Stimulated activated CD4-positive, alpha-beta T cell treated with anti-CD3 and anti-CD28 coated beads, Interleukin-15, amount 100 ng/mL, for 1 hour (primary cell): Measurements from ENCODE around the gene AKR1D1.
A peak's percentile ranks its signal among the peaks of the same experiment; 100 is the strongest.
"Not testable (repeated sequence)": the region's sequence is repeated elsewhere in the genome, so short reads cannot be mapped to it uniquely, and the experiment has no call there.

Experiments used
- DNase-seq, 2 donors: peaks; one replicate each; pipeline ENCODE4 v3.0.0-alpha.2; 2020; ENCODE audit warnings: low read depth in 1 of 2, low spot score in 1 of 2

The AKR1D1 gene

DNA sequence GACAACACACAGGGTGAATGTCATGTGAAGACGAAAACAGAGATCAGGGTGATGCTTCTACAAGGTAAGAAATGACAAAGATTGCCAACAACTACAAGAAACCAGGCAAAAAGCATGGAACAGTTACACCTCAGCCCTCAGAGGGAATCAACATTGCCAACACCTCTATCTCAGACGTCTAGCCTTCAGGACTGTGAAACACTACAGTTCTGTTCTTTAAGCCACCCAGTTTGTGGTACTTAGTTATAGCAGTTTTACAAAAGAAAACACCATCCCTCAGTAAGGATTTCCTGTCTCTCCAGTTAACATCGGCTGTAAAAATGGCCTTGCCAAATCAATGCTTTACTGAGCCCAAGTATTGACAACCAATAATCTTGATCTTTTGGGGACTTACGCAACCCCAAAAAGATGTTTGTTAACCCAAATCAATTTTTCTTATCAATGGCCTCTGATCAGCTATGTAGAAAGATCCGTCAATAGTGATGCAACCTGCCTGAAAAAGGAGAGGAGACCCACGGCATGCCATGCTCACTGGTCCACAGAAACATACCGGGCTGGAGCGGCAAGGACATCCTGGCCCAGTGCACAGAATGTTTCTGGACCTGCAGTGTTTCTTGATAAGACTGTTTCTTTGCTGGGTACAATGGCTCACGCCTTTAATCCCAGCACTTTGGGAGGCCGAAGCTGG is 44.0 kb downstream of the AKR1D1 start:
- DNase-seq, result no peak

DNA sequence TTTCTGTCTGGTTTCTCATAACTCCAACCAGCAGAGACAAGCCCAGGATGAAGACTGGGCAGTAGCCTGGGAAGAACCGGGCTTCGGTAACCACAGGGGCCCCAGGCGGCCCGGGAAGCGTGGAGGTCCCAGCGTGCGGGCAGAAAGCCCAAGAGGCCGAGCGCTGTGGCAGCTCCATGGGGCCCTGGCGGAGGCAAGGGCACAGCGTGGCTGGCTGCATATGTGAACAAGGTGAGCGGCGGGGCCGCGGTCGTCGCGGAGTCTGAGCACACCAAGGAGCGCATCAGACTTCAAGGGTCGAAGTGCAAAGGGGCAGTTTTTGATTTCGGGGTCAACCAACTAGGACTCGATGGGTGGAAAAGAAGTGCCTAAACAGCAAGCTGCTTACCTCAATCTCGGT is 45.9 kb downstream of the AKR1D1 start:
- no peak for DNase-seq

- DNase-seq, result no peak
Measured at GRCh38 chr7:138125119-138125518, 48.9 kb downstream of the AKR1D1 start.

DNA sequence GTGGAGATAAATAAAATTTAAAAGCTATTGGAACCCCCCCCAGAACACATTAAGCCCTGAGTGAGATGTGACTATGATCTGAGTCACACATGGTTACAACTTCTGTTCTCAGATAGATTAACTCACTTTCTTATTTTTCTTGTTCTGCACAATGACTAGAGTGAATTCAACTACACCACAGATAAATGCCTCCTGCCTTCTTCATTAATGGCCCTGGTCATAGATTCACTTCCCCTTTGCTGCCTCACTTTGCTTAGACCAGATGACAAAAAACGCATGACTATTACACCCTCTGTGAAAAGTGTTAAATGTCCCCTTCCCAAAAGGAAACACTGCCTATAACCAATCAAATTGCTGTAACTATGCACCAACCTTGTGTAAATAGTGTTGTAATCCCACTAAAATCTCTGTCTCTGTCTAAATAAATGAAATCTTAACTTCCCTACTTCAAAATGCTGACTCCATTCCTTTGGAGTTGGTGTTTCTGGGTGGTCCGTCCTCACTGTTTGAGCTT is 49.4 kb downstream of the AKR1D1 start:
- no peak for DNase-seq

GRCh38 chr7:138126928-138127327 is 50.7 kb downstream of the AKR1D1 start:
- DNase-seq, result no peak

DNA sequence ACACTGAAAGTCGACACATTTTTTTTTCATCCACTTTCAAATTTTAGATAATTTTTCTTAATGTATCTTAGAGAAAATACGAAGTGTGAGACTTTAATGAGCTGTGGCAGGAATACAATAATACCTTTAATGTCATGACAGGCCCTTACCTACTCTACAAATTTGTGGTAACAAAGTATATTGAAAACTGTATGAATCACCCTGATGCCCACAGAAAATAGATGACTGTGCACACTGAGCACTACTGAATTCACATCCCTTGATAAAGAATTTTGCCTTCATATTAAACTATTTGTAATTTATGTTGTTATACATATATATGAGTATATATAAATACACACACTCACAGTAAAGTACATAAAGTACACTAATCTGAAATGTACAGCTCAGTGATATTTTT is 51.7 kb downstream of the AKR1D1 start:
- no peak for DNase-seq

DNA sequence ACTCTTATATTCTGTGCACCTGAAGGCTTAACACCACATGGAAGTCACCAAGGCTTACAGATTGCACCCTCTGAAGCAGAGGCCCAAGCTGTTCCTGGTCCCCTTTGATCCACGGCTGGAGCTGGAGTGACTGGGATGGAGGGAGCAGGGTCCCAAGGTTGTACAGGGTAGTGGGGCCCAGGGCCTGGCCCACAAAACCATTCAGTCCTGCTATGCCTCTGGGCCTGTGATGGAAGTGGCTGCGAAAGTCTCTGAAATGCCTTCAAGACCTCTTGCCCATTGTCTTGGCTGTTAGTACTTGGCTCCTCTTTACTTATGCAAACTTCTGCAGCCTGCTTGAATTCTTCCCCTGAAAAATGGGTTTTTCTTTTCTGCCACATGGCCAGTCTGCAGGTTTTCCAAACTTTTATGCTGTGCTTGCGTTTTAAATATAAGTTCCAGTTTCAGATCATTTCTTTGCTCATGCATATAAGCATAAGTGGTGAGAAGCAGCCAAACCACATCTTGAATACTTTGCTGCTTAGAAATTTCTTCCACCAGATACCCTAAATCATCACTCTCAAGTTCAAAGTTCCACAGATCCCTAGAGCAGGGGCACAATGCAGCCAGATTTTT is 53.4 kb downstream of the AKR1D1 start:
- DNase-seq, result no peak

DNA sequence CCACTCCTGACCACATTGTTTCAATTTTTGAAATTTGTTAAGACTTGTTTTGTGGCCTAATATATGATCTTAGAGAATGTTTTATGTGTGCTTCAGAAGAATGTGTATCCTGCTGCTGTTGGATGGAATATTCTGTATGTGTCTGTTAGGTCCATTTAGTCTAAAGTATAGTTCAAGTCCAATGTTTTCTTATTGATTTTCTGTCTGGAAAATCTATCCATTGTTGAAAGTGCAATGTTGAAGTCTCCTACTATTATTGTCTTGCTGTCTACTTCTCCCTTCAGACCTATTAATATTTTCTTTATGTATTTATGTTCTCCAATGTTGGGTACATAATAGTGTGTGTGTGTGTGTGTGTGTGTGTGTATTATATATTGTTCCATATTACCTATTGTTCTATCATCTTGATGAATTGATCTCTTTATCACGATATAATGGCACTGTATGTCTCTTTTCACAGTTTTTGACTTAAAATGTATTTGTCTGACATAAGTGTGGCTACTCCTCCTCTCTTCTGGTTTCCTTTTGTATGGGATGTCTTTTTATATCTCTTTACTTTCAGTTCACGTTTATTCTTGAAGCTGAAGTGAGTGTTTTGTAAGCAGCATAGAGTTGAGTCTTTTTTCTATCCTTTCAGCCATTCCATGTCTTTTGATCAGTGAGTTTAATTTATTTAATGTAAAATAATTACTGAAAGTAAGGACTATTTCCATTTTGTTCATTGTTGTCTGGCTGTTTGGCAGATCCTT is 61.3 kb downstream of the AKR1D1 start:
- no peak for DNase-seq

DNA sequence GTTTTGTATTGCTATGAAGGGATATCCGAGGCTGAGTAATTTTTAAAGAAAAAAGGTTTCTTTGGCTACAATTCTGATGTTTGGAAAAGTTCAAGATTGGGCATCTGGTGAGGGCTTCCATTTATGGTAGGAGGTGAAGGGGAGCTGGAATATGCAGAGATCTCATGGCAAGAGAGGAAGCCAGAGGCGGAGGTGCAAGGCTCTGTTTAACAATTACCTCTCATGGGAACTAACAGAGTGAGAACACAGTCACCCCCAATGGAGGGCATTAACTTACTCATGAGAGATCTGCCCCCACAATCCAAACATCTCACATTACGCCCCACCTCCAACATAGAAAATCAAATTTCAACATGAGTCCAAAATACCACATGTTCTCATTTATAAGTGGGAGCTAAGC is 62.0 kb downstream of the AKR1D1 start:
- no peak for DNase-seq

- DNase-seq, result no peak
Measured at GRCh38 chr7:138142583-138143201, 66.4 kb downstream of the AKR1D1 start.

DNA sequence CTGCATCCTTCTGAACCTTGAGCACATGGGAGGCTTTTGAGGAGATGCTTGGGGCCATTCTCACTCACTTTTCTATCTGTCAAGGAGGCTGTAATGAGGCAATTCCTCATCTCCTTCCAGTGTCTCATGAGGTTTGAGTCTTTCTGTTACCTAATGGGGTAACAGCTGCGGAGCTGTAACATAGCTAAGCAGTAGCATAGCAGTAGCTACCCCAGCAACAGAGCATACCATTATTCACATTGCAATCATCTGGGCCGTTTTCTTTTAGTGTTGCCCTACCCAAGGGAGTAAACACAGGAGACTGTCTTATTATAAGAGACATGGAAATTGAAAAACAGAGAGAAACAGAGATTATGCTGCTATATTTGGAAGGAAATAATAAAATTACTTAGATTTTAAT is 68.7 kb downstream of the AKR1D1 start:
- DNase-seq, result no peak

DNA sequence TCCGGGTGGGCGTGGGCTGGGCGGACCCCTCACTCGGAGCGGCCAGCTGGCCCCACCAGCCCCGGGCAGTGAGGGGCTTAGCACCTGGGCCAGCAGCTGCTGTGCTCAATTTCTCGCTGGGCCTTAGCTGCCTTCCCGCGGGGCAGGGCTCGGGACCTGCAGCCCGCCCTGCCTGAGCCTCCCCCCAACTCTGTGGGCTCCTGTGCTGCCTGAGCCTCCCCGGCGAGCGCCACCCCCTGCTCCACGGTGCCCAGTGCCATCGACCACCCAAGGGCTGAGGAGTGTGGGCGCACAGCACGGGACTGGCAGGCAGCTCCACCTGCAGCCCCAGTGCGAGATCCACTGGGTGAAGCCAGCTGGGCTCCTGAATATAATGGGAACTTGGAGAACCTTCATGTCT is 70.0 kb downstream of the AKR1D1 start:
- not testable (repeated sequence) for DNase-seq

DNA sequence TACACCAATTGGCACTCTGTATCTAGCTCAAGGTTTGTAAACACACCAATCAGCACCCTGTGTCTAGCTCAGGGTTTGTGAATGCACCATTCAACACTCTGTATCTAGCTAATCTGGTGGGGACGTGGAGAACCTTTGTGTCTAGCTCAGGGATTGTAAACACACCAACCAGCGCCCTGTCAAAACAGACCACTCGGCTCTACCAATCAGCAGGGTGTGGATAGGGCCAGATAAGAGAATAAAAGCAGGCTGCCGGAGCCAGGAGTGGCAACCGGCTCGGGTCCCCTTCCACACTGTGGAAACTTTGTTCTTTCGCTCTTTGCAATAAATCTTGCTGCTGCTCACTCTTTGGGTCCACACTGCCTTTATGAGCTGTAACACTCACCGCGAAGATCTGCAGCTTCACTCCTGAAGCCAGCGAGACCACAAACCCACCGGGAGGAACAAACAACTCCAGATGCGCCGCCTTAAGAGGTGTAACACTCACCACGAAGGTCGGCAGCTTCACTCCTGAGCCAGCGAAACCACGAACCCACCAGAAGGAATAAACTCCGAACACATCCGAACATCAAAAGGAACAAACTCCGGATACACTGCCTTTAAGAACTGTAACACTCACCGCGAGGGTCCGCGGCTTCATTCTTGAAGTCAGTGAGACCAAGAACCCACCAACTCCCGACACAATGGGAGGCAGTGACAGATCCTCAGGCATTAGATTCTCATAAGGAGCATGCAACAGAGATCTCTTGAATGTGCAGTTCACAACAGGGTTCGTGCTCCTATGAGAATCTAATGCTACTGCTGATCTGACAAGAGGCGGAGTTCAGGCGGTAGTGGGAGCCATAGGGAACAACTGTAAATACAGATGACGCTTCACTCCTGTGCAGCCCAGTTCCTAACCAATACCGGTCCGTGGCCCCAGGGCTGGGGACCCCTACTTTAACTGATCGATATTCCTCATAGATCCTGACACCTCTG is 70.8 kb downstream of the AKR1D1 start:
- DNase-seq, result not testable (repeated sequence)

GRCh38 chr7:138151731-138152577 is 75.7 kb downstream of the AKR1D1 start:
- no peak for DNase-seq

DNA sequence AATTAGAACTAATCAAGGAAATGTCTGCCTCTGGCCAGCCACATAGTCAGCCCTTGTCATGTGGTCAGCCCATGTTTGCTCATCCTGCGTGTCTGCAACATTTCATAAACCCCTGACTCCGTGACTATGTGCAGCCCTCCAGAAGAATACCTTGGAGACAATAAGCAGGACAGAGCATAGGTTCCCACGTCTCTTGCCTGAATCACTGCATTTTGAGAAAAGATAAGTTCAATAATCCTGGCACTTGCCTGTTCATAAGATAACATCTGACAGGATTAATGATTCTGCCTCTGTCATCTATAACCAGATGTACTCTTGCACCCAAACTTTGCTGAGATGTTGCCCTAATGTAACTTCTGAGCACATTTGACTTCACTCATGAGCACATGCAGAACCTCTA is 78.4 kb downstream of the AKR1D1 start:
- no peak for DNase-seq

DNA sequence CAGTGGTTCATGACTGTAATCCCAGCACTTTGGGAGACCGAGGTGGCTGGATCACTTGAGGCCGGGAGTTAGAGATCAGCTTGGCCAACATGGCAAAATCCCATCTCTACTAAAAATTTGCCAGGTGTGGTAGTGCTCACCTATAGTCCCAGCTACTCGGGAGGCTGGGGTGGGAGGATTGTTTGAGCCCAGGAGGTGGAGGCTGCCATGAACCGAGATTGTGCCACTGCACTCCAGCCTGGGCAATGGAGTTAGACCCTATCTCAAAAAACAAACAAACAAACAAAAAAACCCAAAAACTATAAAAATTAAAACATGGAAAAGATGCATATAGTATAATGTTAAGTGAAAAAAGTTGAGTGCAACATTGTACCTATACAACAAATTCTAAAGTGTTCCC is 81.4 kb downstream of the AKR1D1 start:
- DNase-seq, result no peak

DNA sequence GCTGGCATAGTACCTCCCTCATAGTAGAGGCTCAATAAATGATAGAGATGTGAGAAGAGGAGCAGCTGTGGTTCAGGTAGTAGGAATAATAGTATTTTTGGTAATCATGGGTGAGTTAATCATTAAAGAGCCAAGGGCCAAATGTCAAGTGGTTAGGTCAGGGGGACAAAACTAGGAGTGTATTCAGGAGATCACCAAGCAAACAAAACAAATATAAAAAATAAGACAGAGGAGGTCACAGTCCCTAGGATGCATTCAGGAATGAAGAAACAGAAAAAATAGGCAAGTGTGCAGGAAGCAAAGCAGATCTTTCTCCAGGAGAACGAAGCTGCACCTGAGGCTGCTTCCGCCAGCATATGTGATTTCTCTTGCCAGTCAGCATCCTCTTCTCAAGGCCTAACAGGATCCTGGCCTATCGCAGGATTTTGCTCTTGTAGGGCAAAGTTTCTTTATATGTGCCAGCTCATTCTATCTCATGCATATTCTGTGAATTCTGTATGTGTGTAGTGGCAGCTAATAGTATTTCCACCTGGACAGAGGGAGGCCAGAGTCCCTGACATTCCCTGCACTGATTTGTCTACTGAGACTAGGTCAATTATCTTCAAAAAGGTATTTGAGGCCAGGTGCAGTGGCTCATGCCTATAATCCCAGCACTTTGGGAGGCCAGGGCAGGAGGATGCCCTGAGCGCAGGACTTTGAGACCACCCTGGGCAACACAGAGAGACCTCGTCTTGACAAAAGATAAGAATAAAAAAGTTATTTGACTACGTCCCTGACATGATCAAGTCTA is 82.7 kb downstream of the AKR1D1 start:
- no peak for DNase-seq

- DNase-seq, result peak; percentile 21 to 47
Measured at GRCh38 chr7:138161600-138162081, 85.4 kb downstream of the AKR1D1 start.

DNA sequence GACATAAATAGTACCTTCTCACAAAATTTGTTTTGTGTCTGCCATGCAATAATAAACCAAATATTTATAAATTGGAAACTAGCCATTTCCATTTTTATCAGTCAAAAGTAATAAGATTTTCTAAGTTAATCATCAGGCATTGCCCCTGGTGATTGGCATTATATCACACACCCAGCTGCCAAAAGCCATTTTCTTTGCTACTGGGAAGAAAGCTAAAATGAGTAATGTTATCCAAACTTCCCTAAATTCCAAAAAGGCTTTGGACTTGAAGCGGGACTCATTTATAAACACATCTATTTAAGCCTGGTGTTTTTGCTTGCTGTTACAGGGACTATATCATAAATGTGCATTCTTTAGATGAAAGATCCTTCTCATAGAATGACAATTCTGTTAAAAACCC is 86.0 kb downstream of the AKR1D1 start:
- DNase-seq, result no peak
